GM18508 (cell line): ENCODE data around the gene CD72.

Experiments
- ATAC-seq: cut with Tn5 transposase; IDR thresholded peaks from one replicate; pipeline ENCODE4 v1.9.1; 2021; ENCODE audit warnings: moderate number of reproducible peaks; ENCODE audit not compliant: insufficient read depth, unreplicated experiment

The CD72 gene

GRCh38 chr9:35618325-35618727 is at the start of gene CD72:
CD72 (minus strand) TSS chr9:35618413; CDS start chr9:35618303, 110 bp downstream.
- ATAC-seq: no peak

DNA sequence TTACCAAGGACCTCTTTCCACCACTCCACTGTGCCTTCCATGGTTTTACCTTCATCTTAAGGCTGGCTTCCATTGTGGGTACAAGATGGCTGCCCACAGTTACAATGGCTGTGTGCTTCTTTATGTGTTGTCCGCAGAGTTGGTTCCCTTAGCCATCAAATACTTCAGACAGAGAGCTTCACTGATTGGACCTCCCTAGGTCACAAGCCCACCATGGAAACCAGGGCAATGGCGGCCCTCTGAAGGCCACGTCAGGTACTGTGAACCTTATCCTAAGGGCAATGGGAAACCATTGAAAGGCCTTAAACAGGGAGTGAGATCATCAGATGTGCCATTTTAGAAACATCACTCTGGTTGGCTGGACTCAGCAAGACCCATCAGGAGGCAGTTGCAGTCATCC is 49.7 kb upstream of the CD72 start:
- no peak for ATAC-seq

DNA sequence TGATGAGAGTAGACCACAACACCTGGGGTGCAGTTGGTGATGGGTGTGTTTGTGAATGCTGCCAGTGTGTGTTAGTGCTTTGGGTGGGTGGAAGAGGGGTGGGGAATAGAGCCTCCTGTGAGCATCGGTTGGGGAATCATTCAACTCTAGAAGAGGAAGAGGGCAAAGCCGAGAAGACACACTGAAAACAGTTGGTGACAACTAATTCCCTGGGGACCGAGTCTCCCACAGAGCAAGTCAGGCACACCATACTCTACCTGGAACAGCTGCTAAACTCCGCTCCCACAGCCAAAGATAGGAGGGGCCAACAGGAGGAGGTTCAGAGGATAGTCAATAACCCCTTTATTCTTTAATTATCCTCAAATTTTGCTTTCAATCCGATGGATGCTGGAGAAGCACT is 48.3 kb upstream of the CD72 start:
- ATAC-seq: no peak

DNA sequence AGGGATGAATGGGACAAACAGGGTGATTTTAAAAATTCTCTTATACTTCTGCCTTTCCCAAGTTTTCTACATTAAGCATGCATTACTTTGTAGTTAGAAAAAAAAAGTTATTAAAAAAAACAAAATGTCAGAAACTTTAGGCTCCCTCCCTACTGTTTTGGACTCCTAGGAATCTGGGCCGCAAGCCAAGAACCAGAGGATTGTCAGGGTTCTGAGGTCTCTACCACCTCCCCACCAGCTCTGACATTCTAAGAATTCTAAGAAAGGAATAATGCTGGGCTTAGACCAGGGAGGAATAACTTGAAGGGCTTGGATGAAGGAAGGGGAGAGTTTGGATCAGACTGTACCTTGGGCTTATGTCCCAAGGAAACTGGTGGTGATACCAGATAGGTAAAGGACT is 47.8 kb upstream of the CD72 start:
- no peak for ATAC-seq

DNA sequence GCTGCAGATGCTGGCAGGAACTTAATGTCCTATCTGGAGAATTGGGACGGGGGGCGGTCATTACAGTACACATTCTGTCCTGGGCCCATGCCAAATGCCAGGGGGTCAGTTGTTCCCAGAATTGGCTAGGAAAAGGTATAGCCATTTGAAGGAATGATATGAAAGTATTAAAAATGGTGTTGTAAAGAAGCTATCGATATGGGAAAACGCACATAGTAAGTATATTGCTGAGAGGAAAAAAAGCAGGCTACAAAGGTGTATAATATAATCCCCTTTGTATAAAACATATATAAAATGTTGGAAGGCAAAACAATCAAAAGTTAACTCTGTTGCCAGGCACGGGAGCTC is 47.2 kb upstream of the CD72 start:
- ATAC-seq: no peak

DNA sequence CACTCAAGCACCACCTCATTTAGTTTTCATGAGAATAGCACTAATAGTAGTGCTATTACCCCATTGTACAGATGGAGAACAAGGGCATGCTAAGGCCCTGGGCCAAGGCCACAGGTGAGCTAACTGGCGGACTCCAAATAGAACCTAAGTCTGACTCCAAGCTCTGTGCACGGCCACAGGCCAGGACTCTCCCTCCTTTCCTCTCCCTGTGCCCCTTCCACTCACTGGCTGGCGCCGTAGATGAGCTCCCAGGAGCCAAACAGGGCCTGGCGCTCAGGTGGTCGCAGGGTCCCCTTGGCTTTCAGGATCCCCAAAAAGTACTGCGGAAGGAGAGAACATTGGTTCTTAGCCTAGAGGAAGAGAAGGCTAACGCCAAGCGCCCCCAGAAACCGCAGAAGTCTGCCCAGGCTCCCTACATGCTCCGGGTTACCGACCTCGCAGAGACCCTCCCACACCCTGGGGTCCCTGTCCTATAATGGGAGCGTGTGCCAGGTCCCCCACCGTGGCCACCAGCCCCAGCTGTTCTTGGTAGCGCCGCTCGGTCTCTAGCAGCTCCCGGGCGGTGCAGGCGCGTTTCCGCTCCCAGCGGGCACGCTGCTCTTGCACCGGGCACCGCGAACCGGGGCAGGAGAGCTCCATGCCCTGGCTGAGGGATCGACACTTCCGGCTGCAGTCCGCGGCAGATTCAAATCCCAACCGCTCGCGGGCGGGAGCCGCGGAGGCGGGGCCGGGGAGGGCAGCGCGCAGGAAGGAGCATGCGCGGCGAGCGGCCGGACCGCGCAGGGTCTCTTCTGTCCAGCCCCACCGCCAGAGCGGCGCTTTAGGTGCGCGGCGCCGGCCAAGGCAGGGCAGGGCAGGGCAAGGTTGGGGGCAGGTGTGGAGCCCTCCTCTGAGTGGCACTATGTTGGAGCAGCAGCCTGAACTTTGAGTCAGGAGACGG is 46.6 kb upstream of the CD72 start, which contains the start of gene ARHGEF39:
ARHGEF39 (minus strand) TSS at position 665 of the 940 bp plus-strand sequence; CDS start at position 639, 26 bp downstream.
- no peak for ATAC-seq

- ATAC-seq: no peak
Measured at GRCh38 chr9:35662437-35662836, 44.2 kb upstream of the CD72 start.

DNA sequence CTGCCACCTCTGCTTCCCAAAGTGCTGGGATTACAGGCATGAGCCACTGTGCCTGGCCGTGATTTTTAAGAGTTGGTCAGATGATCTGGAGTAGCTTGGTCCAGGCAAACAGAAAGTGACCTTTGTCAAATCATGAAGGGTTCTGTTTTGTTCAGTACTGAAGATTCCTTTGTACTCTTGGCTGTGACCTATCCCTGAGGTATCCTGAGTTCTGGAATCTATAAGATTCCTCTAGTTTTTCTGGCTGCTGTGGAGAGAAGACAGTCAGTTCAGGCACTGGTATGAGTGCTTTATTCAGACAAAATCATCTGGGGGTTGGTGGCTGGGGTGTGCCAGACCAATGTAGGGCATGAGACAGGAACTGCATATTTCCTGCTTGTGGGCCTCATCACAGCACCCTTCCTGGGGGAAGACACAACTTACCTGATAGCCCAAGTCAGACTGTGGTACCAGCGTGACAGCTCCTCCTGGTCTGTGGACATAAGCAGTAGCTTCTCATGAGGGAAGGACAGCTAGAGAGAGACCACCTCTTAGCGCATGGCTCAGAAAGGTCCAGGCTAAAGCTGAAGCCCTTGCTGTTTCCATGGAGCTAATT is 43.6 kb upstream of the CD72 start:
- no peak for ATAC-seq

DNA sequence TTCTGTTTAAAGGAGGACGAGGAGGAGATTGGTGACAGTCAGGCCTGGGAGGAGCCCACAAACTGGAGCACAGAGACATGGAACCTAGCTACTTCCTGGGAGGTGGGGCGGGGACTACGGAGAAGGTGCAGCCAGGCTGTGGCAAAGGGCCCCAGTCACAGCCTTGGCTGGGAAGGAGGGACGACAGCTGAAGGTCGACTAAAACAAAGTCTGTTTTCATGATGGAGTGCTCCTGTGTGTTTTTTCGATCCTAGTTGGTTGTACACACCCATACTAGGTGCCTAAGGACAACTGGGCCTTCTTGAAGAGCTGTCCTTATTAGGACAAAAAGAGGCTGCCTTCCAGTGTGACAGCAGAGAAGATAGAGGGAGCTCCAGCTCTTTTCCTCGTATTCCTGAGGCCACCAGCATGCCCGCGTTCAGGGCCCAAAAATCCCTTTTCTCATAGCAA is 42.8 kb upstream of the CD72 start:
- ATAC-seq: no peak

DNA sequence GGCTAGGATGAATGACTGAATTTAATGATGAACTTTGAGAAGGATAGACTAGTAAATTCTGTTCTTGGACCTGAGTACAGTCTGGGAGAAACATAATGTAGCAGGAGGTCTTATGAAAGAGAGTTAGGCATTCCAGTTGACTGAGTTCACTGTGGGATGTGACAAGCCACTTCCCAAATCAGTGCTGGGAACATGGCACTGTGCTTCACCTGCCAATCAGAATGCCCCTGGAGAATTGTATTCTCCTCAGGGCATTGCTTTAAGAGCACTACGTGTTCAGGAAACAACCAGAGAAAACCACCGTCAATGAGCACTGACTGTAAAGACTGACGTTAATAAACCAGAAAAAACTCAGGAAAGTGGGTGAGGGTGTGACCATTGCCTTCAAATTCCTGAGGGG is 41.1 kb upstream of the CD72 start:
- no peak for ATAC-seq

GRCh38 chr9:35658968-35659220 is 40.7 kb upstream of the CD72 start:
- no peak for ATAC-seq

DNA sequence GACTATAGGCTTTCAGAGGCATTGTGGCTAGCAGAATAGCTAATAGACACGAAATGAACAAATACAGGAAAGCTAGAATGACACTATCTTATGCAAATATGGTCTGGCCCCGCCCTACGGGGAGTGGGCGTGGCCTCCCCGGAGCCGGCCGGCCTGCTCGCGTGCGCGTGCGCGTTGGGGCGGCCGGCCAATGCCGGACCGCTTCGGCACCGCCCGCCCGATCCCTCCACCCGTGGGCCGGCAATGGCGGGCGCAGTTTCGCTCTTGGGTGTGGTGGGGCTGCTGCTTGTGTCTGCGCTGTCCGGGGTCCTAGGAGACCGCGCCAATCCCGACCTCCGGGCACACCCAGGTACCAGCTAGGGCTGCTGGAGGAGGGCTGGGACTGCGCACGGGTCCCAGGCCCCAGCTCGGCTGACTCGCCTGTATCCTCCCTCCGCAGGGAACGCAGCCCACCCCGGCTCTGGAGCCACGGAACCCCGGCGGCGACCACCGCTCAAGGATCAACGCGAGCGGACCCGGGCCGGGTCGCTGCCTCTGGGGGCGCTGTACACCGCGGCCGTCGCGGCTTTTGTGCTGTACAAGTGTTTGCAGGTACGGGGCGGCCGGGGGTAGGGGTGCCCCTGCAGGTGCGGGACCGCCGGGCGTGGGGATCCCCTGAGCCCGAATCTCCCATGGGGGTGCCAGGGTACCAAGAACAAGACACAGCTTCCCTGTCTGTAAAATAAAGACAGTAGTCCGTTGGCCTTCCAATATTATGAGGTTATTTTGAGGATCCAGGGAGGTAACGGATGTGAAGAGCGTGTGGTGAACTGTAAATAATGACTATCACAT is 40.1 kb upstream of the CD72 start, which contains the start of gene CCDC107:
CCDC107 (plus strand) TSS at position 156 of the 831 bp plus-strand sequence; CDS start at position 244, 88 bp downstream.
- peak; percentile 33 for ATAC-seq

DNA sequence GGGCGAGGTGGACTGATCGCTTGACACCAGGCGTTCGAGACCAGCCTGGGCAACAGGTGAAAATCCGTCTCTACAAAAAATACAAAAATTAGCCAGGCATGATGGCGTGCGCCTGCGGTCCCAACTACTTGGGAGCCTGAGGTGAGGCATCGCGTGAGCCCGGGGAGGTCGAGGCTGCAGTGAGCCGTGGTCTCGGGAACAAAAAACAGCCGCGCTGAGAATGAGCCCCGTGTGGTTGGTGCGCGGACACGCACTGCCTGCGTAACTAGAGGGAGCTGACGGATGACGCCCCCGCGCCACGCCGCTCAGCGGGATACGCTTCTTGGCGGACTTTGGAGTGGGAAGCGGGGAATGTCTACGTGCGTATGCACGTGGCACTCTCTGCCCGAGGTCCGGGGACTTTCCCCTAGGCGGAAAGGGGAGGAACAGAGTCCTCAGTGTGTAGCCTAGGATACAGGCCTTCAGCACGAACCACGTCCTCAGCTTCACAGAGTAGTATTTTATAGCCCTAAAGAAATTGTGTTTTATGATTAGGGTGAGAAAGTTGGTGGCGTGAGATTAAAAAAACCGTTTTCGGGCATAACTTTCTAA is 39.4 kb upstream of the CD72 start, which contains the start of gene RMRP:
RMRP (minus strand) TSS at position 474 of the 591 bp plus-strand sequence.
- ATAC-seq: peak; percentile 65

DNA sequence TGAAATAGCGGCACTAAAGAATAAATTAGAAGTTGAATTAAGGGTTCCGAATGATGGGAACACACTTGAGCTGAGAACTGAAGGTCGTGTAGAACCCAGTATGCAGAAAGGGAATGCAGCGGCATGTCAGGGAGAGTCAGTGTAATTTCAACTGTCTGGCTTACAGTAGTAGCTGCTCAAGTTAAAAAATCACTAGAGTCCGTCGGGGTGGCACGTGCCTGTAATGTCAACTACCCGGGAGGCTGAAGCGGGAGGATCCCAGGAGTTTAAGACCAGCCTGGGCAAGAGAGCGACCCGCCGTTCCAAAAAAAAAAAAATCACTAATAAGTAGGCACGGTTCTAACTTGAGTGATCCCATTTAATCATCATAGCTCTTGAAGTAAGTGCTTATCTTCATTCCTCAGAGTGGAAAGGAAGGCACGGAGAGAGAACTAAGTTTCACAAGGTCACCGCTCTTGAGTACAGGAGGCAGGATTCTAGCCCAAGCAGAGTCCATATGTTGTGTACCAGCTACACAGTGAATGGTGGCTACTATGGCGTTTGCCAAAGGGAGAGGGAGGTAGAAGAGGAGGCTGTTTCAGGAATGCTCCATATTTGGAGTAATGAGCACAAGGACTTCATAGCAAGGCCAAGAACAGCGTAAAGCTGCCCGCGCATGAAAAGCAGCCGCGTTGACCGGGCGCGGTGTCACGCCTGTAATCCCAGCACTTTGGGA is 38.8 kb upstream of the CD72 start:
- ATAC-seq: no peak

- no peak for ATAC-seq
Measured at GRCh38 chr9:35656348-35656747, 38.1 kb upstream of the CD72 start.

DNA sequence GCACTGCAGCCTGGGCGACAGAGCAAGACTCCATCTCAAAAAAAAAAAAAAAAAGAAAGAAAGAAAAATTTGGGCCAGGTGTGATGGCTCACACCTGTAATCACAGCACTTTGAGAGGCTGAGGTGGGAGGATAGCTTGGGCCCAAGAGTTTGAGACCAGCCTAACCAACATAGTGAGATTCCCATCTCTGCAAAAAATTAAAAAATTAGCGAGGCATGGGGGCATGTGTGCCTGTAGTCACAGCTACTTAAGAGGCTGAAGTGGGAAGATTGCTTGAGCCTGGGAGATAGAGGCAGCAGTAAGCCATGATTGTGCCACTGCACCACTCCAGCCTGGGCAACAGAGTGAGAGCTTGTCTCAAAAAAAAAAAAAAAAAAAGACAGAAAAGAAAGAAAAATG is 35.4 kb upstream of the CD72 start:
- ATAC-seq: no peak

- no peak for ATAC-seq
Measured at GRCh38 chr9:35652829-35653209, 34.6 kb upstream of the CD72 start.

- no peak for ATAC-seq
Measured at GRCh38 chr9:35651956-35652828, 34.0 kb upstream of the CD72 start.
